ENCODE data around the gene CRADD. TPM values are rescaled to one million over a fixed set of nuclear protein-coding genes. Genes with fewer than 3 reads are reported as not detected.

Gene CRADD
- total RNA-seq, 4 donors from 2014 or later: 29.3 to 61.7 (median 46.5) TPM

DNA sequence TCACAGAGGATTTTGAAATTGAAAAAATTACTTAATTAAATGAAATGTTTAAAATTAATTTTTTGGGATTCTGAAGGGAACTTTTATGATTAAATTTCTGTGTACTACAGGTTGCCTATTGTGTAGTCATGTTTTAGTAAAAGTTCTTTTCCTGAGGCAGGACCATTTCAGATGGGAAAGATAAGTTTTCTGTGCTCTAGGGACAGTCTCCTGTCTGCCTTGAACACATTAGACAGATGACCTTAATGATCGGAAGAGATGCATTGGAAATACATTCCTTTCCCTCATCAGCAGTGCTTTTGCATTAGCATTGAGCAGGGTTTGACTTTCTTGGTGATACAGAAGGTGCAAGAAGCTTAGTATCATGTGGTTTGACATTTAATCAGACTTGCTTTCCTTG, 28.1 kb downstream of the CRADD start:
- no peaks in the 10 kb centered on the region for H3K9me3 ChIP-seq
- no peaks in the 10 kb centered on the region for H3K27me3 ChIP-seq
- peak overlapping the region; percentile 85 for H3K27ac ChIP-seq
- DNase-seq (ENCODE audit: low spot score in 2 of 2): no peak
- peaks cover 40% of the 10 kb centered on the region for H3K4me1 ChIP-seq
- TF ChIP-seq, protein P1, sequence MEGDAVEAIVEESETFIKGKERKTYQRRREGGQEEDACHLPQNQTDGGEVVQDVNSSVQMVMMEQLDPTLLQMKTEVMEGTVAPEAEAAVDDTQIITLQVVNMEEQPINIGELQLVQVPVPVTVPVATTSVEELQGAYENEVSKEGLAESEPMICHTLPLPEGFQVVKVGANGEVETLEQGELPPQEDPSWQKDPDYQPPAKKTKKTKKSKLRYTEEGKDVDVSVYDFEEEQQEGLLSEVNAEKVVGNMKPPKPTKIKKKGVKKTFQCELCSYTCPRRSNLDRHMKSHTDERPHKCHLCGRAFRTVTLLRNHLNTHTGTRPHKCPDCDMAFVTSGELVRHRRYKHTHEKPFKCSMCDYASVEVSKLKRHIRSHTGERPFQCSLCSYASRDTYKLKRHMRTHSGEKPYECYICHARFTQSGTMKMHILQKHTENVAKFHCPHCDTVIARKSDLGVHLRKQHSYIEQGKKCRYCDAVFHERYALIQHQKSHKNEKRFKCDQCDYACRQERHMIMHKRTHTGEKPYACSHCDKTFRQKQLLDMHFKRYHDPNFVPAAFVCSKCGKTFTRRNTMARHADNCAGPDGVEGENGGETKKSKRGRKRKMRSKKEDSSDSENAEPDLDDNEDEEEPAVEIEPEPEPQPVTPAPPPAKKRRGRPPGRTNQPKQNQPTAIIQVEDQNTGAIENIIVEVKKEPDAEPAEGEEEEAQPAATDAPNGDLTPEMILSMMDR (IDR thresholded peaks at IDR 0.05): no peak
- TF ChIP-seq EP300 (IDR thresholded peaks at IDR 0.05) (no peak), POLR2A (IDR thresholded peaks at IDR 0.05) (no peak), POLR2AphosphoS5 (IDR thresholded peaks at IDR 0.05) (no peak)
- no peak overlapping the region for H3K4me3 ChIP-seq
- no peaks in the 10 kb centered on the region for H3K36me3 ChIP-seq
- WGBS: 79% methylated on average over 1 of the region's 1 CpG

GRCh38 chr12:93706387-93706786, 29.2 kb downstream of the CRADD start:
- no peak for TF ChIP-seq POLR2AphosphoS5 (IDR thresholded peaks at IDR 0.05)
- no peak overlapping the region for H3K4me3 ChIP-seq
- peaks cover 39% of the 10 kb centered on the region for H3K4me1 ChIP-seq
- DNase-seq (ENCODE audit: low spot score in 2 of 2): no peak
- H3K27ac ChIP-seq: no peak overlapping the region
- no peaks in the 10 kb centered on the region for H3K9me3 ChIP-seq
- WGBS: 57% methylated on average over 2 of the region's 2 CpGs
- no peaks in the 10 kb centered on the region for H3K36me3 ChIP-seq
- no peaks in the 10 kb centered on the region for H3K27me3 ChIP-seq

DNA sequence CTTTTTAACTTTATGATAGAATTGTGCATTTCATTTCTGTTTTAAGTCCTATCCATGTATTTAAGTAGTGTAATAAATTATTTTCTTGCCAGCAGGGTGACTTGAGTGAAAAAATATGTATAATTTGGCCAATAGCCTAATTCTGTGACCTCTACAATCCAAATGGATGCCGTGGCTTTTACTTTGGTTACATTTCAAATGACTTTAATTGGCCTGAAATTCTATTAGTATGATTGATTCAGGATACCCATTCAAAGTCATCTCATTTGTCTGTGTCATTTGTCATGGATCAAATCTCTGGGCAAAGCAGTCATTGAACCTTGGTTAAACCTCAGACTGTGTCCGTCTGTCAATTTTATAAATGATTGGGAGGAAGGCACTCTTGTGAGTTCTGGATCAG, 29.6 kb downstream of the CRADD start:
- 68% methylated on average over 2 of the region's 2 CpGs for WGBS
- H3K36me3 ChIP-seq: no peaks in the 10 kb centered on the region
- H3K4me1 ChIP-seq: peaks cover 40% of the 10 kb centered on the region
- H3K9me3 ChIP-seq: no peaks in the 10 kb centered on the region
- DNase-seq (ENCODE audit: low spot score in 2 of 2): no peak
- H3K27me3 ChIP-seq: no peaks in the 10 kb centered on the region
- TF ChIP-seq POLR2AphosphoS5 (IDR thresholded peaks at IDR 0.05) (no peak), EP300 (IDR thresholded peaks at IDR 0.05) (no peak), POLR2A (IDR thresholded peaks at IDR 0.05) (no peak)
- TF ChIP-seq, protein P1 (IDR thresholded peaks at IDR 0.05): no peak
- no peak overlapping the region for H3K27ac ChIP-seq
- no peak overlapping the region for H3K4me3 ChIP-seq

DNA sequence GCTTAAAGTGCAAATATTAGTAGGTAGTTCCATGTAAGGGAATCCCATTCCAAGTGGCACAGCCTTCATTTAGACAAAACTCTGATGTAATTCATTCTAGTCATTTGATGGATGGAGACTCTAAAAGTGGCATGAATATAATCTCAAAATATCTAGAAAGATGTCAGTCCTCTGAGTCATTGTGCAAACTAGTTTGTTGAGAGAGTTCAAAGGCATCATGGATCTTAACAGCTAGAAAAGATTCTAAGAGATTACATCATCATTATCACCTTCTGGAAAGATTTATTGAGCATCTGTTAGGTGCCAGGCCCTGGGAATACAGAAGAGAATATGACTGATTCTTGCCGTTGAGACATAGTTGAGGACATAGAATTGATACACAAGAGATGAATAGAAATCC, 30.7 kb downstream of the CRADD start:
- no peak for DNase-seq (ENCODE audit: low spot score in 2 of 2)
- 54% methylated on average over 1 of the region's 1 CpG for WGBS
- no peak overlapping the region for H3K4me3 ChIP-seq
- no peaks in the 10 kb centered on the region for H3K9me3 ChIP-seq
- H3K36me3 ChIP-seq: no peaks in the 10 kb centered on the region
- H3K27ac ChIP-seq: no peak overlapping the region
- peaks cover 42% of the 10 kb centered on the region for H3K4me1 ChIP-seq
- no peaks in the 10 kb centered on the region for H3K27me3 ChIP-seq
- TF ChIP-seq POLR2A (IDR thresholded peaks at IDR 0.05) (no peak), POLR2AphosphoS5 (IDR thresholded peaks at IDR 0.05) (no peak), EP300 (IDR thresholded peaks at IDR 0.05) (no peak)
- TF ChIP-seq, protein P1 (IDR thresholded peaks at IDR 0.05): no peak

- DNase-seq (ENCODE audit: low spot score in 2 of 2): no peak
- Histone ChIP-seq H3K4me3 (no peak overlapping the region), H3K4me1 (peaks cover 51% of the 10 kb centered on the region), H3K9me3 (no peaks in the 10 kb centered on the region), H3K27ac (no peak overlapping the region), H3K27me3 (no peaks in the 10 kb centered on the region), H3K36me3 (no peaks in the 10 kb centered on the region)
- TF ChIP-seq, protein P1 (IDR thresholded peaks at IDR 0.05): no peak
- WGBS: 100% methylated on average over 2 of the region's 2 CpGs
Observed at GRCh38 chr12:93708952-93709351, 31.8 kb downstream of the CRADD start.

- Histone ChIP-seq H3K36me3 (no peaks in the 10 kb centered on the region), H3K9me3 (no peaks in the 10 kb centered on the region), H3K27ac (no peak overlapping the region), H3K4me1 (peaks cover 51% of the 10 kb centered on the region), H3K4me3 (no peak overlapping the region), H3K27me3 (no peaks in the 10 kb centered on the region)
- WGBS: 96% methylated on average over 4 of the region's 4 CpGs
- DNase-seq (ENCODE audit: low spot score in 2 of 2): no peak
- TF ChIP-seq EP300 (IDR thresholded peaks at IDR 0.05): no peak
- TF ChIP-seq, protein P1 (IDR thresholded peaks at IDR 0.05): no peak
- TF ChIP-seq POLR2AphosphoS5 (IDR thresholded peaks at IDR 0.05): no peak
- no peak for TF ChIP-seq POLR2A (IDR thresholded peaks at IDR 0.05)
Observed at GRCh38 chr12:93709386-93709785, 32.2 kb downstream of the CRADD start.

All from suprapubic skin (tissue), 4 donors.